HG03460 (cell line): ENCODE data around the gene STRIP1.
"Not testable (repeated sequence)": the region's sequence is repeated elsewhere in the genome, so short reads cannot be mapped to it uniquely, and the experiment has no call there.

Experiments
- ATAC-seq: cut with Tn5 transposase; IDR thresholded peaks from one replicate; pipeline ENCODE4 v1.9.1; 2021; ENCODE audit not compliant: unreplicated experiment

STRIP1 gene

GRCh38 chr1:110007046-110007830 is 27.2 kb upstream of the STRIP1 start:
- ATAC-seq: no peak

GRCh38 chr1:110008971-110009565 is 25.4 kb upstream of the STRIP1 start:
- no peak for ATAC-seq

- ATAC-seq: peak; percentile 97
Measured at GRCh38 chr1:110011527-110012041, 22.8 kb upstream of the STRIP1 start.

GRCh38 chr1:110012100-110012780 is 22.2 kb upstream of the STRIP1 start:
- ATAC-seq: peak; percentile 60

GRCh38 chr1:110017792-110018191 is 16.6 kb upstream of the STRIP1 start:
- no peak for ATAC-seq

- ATAC-seq: no peak
Measured at GRCh38 chr1:110018396-110018795, 16.0 kb upstream of the STRIP1 start.

GRCh38 chr1:110019770-110020169 is 14.7 kb upstream of the STRIP1 start:
- ATAC-seq: no peak

- ATAC-seq: no peak
Measured at GRCh38 chr1:110021285-110021684, 13.1 kb upstream of the STRIP1 start.

GRCh38 chr1:110024613-110025012 is 9.8 kb upstream of the STRIP1 start:
- no peak for ATAC-seq

- not testable (repeated sequence) for ATAC-seq
Measured at GRCh38 chr1:110030687-110031086, 3.7 kb upstream of the STRIP1 start.

- ATAC-seq: no peak
Measured at GRCh38 chr1:110032327-110032726, 2.1 kb upstream of the STRIP1 start.

- ATAC-seq: no peak
Measured at GRCh38 chr1:110033421-110033820, 1.0 kb upstream of the STRIP1 start.

GRCh38 chr1:110034040-110034450 is 379 bp upstream of the STRIP1 start:
- ATAC-seq: no peak

- ATAC-seq: no peak
Measured at GRCh38 chr1:110035236-110035752, 870 bp downstream of the STRIP1 start.

GRCh38 chr1:110038271-110038670 is 3.8 kb downstream of the STRIP1 start:
- no peak for ATAC-seq

- ATAC-seq: no peak
Measured at GRCh38 chr1:110039641-110040040, 5.2 kb downstream of the STRIP1 start.

GRCh38 chr1:110040548-110040947 is 6.1 kb downstream of the STRIP1 start:
- no peak for ATAC-seq

GRCh38 chr1:110043016-110043415 is 8.6 kb downstream of the STRIP1 start:
- no peak for ATAC-seq

- no peak for ATAC-seq
Measured at GRCh38 chr1:110047463-110047862, 13.0 kb downstream of the STRIP1 start.

- ATAC-seq: no peak
Measured at GRCh38 chr1:110048240-110048639, 13.8 kb downstream of the STRIP1 start.

GRCh38 chr1:110048923-110049601 is 14.6 kb downstream of the STRIP1 start:
- no peak for ATAC-seq
